Subcutaneous adipose tissue (tissue), 4 donors: ENCODE data around the gene EOLA1. TPM values are rescaled to one million over a fixed set of nuclear protein-coding genes. Genes with fewer than 3 reads are reported as not detected.

Experiments used
- CTCF ChIP-seq: fragments of 450-650 bp; IDR thresholded peaks from one replicate; pipeline ENCODE4 v1.5.1; 2016; ENCODE audit warnings: low read depth, mild to moderate bottlenecking, control low read depth, antibody characterized with exemption, moderate library complexity
- total RNA-seq, 4 donors: library from RNA; depleted of rRNA; stranded (reverse); fragments of >200 nt; gene quantifications; one replicate each; pipeline ENCODE4 v1.1.0, GENCODE V29; 2016

EOLA1 gene
- total RNA-seq, 4 donors from 2014 or later, result 7.6 to 16.8 (median 12.3) TPM

DNA sequence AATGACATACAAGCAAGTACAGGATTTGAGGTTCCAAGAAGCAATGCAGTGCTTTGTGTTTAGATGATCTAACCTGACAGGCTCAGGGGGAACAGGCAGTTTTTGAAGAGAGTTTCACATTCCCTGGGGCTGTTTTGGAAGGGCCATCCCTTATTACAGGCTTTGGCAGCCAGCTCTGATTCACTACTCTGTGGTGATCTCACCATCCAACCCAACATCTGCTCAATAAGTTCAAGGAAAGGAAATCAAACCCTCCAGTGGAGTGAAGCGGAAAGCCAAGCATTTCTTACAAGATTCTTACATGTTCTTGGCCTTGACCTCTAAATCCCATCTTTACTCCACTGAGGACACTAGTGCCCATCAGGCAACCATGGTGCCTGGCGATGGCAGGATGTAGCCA lies 43.2 kb upstream of the EOLA1 start:
- TF ChIP-seq CTCF, result no peak

GRCh38 chrX:149498767-149499166 lies 42.0 kb upstream of the EOLA1 start:
- TF ChIP-seq CTCF, result no peak

GRCh38 chrX:149499766-149500165 lies 41.0 kb upstream of the EOLA1 start:
- TF ChIP-seq CTCF, result no peak

DNA sequence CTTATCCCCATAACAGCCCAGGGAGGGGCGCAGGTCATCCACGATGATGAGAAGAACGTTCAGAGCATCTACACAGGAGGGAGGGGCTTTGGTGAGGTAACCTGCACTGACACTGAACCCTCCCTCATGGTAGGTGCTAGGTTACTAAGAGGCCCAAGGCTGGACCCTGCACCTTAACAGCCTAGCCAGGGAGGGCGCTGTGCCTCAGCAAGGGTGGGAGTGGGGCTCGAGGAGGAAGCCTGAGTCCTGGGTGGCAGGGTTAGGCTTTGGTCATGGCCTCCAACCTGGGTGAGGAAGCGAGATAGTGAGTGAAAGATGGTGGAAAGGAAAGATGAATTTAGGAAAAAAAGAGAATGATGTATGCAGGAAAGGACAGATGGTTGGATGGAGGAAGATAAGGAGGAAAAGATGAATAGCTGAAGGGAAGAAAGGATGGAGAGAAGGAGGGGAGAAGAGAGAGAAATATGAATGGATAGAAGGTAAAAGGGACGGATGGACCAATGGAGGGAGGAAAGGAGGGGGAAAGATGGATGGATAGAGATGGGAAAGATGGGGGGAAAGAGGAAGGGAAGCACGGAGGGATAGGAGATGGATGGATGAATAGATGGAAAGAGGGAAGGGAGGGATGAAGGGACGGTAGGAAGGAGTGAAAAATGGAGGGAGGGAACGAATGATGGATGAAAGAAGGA lies 36.4 kb upstream of the EOLA1 start:
- TF ChIP-seq CTCF, result no peak

DNA sequence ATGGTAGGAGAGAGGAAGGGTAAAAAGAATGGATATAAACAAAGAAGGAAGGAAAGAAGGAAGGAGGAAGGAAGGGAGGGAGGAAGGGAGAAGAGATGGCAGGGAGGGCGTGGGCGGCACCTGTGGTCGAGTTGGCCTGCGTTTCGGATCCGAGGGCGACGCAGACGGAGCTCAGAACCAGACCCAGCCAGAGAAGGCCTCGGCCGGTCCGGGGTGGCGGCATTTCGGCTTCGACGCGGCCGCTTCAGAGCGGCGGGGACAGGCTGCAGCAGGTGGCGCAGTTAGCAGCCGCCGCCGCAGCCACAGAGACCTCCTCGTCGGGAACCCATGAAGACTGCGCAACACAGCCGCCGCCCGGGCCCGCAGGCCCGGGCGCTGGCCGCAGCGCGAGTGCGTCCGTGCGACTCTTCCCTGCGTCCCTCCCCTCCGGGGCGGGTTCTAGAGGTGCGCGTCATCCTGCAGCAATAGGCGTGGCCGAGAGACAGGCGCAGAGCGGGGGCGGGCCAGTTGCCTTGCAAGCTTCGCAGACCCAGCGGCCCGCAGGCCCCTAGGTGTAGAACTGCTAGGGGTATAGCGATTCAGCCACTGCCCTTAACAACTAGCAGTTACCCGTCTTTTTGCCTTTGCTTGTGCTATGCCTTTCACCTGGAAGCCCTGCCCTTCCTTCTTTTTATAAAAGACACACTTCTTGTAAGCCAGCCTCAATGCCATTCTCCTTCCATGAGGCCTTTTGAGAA lies 35.7 kb upstream of the EOLA1 start, which contains the start of gene IDS:
Gene IDS, minus strand, starts transcription at position 392 of the 737 bp plus-strand sequence. Its CDS starts 169 bp downstream, at position 223.
- TF ChIP-seq CTCF, result no peak

DNA sequence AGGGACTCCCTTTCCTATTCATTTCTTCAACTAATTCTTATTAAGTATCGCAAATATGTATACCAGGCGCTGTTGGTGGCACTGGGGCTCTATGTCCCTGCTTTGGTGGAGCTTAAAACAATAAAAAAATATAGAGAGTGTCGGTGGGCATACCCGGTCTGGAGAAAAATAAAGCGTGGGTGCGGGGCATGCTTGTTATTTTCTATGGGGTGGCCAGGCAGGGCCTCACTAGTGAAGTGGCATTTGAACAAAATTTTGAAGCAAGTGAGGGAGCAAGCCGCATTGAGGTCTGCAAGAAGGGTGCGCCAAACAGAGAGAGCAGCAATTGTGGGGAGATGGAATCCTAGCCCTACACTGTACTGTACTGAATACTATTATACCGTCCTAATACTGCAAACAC lies 35.1 kb upstream of the EOLA1 start:
- no peak for TF ChIP-seq CTCF

GRCh38 chrX:149506349-149506748 lies 34.5 kb upstream of the EOLA1 start:
- TF ChIP-seq CTCF, result no peak
